Activated CD4-positive, alpha-beta memory T cell treated with anti-CD3 and anti-CD28 coated beads, Interleukin-2, amount 10 ng/mL, durations not matched to agents 7 days and 5 days (primary cell): ENCODE measurements around the gene CEP41. TPM values are rescaled to one million over a fixed set of nuclear protein-coding genes. Genes with fewer than 3 reads are reported as not detected.

Experiments used
- CTCF ChIA-PET: fragments of 350-600 bp; sonication (Branson Sonifier 250); formaldehyde crosslinking; loops from one replicate; lab custom pipeline; 2021; ENCODE audit warnings: antibody characterized with exemption, inconsistent platforms; lab: Charles Lee
- POLR2A ChIA-PET: fragments of 350-600 bp; sonication (Branson Sonifier 250); formaldehyde crosslinking; loops from one replicate; lab custom pipeline; 2021; ENCODE audit warnings: antibody characterized with exemption; lab: Charles Lee
- DNase-seq: peaks from one replicate; pipeline ENCODE4 v3.0.0-alpha.2; 2020
- H3K27ac Mint-ChIP-seq: one replicate; pipeline ENCODE4 v1.8.0; 2021; ENCODE audit warnings: mild to moderate bottlenecking, mixed read lengths
- H3K27me3 Mint-ChIP-seq: one replicate; pipeline ENCODE4 v1.8.0; 2021; ENCODE audit warnings: mixed read lengths
- H3K36me3 Mint-ChIP-seq: one replicate; pipeline ENCODE4 v1.8.0; 2021; ENCODE audit warnings: low read depth, mixed read lengths
- H3K4me1 Mint-ChIP-seq: one replicate; pipeline ENCODE4 v1.8.0; 2021; ENCODE audit warnings: mixed read lengths
- H3K4me3 Mint-ChIP-seq: one replicate; pipeline ENCODE4 v1.8.0; 2021; ENCODE audit warnings: mild to moderate bottlenecking, mixed read lengths
- H3K9me3 Mint-ChIP-seq: one replicate; pipeline ENCODE4 v1.8.0; 2021; ENCODE audit warnings: mixed read lengths
- total RNA-seq, 2 experiments: library from RNA; stranded (reverse); gene quantifications; one replicate each; pipeline ENCODE4 v1.2.3, GENCODE V29; 2021

The CEP41 gene
- total RNA-seq, 2 experiments from 2014 or later: 13.2 to 15.7 TPM

GRCh38 chr7:130401578-130401977 lies 39.2 kb downstream of the CEP41 start:
- ChIA-PET CTCF (no interaction called here), POLR2A (no interaction called here)
- no peaks in the 10 kb centered on the region for H3K27me3 Mint-ChIP-seq
- H3K9me3 Mint-ChIP-seq: no peaks in the 10 kb centered on the region
- H3K4me3 Mint-ChIP-seq: no peak overlapping the region
- no peak for DNase-seq
- H3K27ac Mint-ChIP-seq: no peak overlapping the region
- H3K36me3 Mint-ChIP-seq: peaks cover 5% of the 10 kb centered on the region
- H3K4me1 Mint-ChIP-seq: no peaks in the 10 kb centered on the region

- H3K4me3 Mint-ChIP-seq: no peak overlapping the region
- POLR2A ChIA-PET: no interaction called here
- no peak overlapping the region for H3K27ac Mint-ChIP-seq
- no peaks in the 10 kb centered on the region for H3K4me1 Mint-ChIP-seq
- CTCF ChIA-PET: no interaction called here
- peaks cover 5% of the 10 kb centered on the region for H3K36me3 Mint-ChIP-seq
- no peaks in the 10 kb centered on the region for H3K27me3 Mint-ChIP-seq
- H3K9me3 Mint-ChIP-seq: no peaks in the 10 kb centered on the region
- DNase-seq: no peak
Measured at GRCh38 chr7:130401101-130401500, 39.7 kb downstream of the CEP41 start.

GRCh38 chr7:130400120-130400572 lies 40.7 kb downstream of the CEP41 start:
- H3K27me3 Mint-ChIP-seq: no peaks in the 10 kb centered on the region
- no peak overlapping the region for H3K27ac Mint-ChIP-seq
- POLR2A ChIA-PET: no interaction called here
- DNase-seq: no peak
- no peaks in the 10 kb centered on the region for H3K9me3 Mint-ChIP-seq
- no peak overlapping the region for H3K4me3 Mint-ChIP-seq
- peaks cover 5% of the 10 kb centered on the region for H3K36me3 Mint-ChIP-seq
- CTCF ChIA-PET: no interaction called here
- H3K4me1 Mint-ChIP-seq: peaks cover 2% of the 10 kb centered on the region

DNA sequence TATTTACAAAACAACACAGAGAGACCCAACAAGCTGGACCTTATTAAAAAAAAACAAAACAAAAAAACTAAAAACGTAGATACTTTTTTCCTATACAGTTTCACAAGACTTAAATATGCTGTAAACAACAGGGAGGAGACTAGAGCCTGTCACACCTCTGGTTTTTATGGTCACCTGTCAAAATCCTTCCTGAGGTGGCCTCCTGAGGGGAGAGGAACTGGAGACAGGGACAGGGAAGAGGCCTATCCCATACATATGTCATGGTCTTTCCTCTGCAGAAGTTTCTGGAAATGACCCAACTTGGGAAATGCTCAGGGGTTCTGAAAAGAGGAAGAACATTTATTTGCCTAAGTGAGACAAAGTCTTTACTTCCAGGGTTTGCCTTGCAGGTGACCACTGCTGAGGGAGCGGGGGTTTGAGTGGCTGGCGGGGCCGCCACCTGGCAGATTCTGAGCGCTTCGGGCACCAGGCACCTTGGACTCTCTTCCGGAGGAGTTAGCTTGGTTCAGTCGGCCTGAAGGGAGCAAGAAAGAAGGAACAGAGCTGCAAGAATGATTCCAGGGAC lies 42.2 kb downstream of the CEP41 start:
- peaks cover 5% of the 10 kb centered on the region for H3K36me3 Mint-ChIP-seq
- H3K4me1 Mint-ChIP-seq: peaks cover 15% of the 10 kb centered on the region
- DNase-seq: no peak
- ChIA-PET POLR2A (no interaction called here), CTCF (no interaction called here)
- H3K4me3 Mint-ChIP-seq: no peak overlapping the region
- H3K9me3 Mint-ChIP-seq: no peaks in the 10 kb centered on the region
- no peak overlapping the region for H3K27ac Mint-ChIP-seq
- H3K27me3 Mint-ChIP-seq: no peaks in the 10 kb centered on the region

GRCh38 chr7:130397758-130398073 lies 43.1 kb downstream of the CEP41 start:
- H3K9me3 Mint-ChIP-seq: no peaks in the 10 kb centered on the region
- peaks cover 5% of the 10 kb centered on the region for H3K36me3 Mint-ChIP-seq
- DNase-seq: no peak
- H3K4me3 Mint-ChIP-seq: no peak overlapping the region
- CTCF ChIA-PET: no interaction called here
- POLR2A ChIA-PET: no interaction called here
- H3K27me3 Mint-ChIP-seq: no peaks in the 10 kb centered on the region
- H3K4me1 Mint-ChIP-seq: peaks cover 21% of the 10 kb centered on the region
- H3K27ac Mint-ChIP-seq: no peak overlapping the region

GRCh38 chr7:130397051-130397757 lies 43.6 kb downstream of the CEP41 start:
- Mint-ChIP-seq H3K4me3 (no peak overlapping the region), H3K36me3 (peaks cover 5% of the 10 kb centered on the region), H3K9me3 (no peaks in the 10 kb centered on the region), H3K4me1 (peaks cover 21% of the 10 kb centered on the region), H3K27ac (no peak overlapping the region), H3K27me3 (no peaks in the 10 kb centered on the region)
- ChIA-PET POLR2A (no interaction called here), CTCF (no interaction called here)
- no peak for DNase-seq

DNA sequence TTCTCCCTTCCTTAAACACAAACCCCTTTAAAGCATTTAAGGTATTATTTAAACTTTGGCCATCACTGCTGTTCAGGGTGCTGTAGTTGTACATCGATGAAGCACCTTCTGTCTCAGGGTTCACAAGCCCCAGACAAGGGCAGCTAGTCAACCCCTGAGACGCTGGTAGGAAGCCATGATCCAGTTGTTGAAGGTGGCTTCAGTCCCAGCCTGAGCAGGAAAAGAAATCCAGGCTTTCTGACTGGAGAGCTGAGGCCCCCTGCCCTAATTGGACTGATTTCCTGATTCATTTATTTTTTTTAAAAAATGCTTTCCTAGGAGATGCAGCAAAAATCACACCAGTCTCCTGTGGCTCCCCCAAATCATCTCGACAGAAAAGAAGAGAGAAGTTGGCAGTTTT lies 44.7 kb downstream of the CEP41 start:
- ChIA-PET POLR2A (no interaction called here), CTCF (no interaction called here)
- H3K27me3 Mint-ChIP-seq: no peaks in the 10 kb centered on the region
- no peak overlapping the region for H3K4me3 Mint-ChIP-seq
- peaks cover 21% of the 10 kb centered on the region for H3K4me1 Mint-ChIP-seq
- no peak overlapping the region for H3K27ac Mint-ChIP-seq
- H3K36me3 Mint-ChIP-seq: peaks cover 4% of the 10 kb centered on the region
- no peaks in the 10 kb centered on the region for H3K9me3 Mint-ChIP-seq
- DNase-seq: no peak

DNA sequence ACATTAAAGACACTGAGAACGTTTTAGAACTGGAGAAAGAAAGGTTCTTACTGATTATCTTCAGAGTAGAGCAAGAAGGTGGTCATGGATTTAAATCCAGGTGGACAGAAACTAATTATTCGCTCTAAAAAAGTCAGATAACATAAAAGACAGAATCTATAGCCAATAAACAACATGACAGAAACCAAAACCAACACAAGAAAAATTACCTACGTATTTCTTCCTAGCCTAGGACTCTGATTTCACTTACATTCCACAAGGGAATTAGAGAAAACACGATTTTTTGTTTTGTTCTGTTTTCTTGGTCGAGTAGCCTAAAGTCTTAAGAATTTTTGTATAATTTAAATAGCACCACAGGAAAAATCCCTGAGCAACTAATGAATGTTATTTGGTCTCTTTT lies 45.4 kb downstream of the CEP41 start:
- Mint-ChIP-seq H3K4me3 (no peak overlapping the region), H3K9me3 (no peaks in the 10 kb centered on the region), H3K27me3 (no peaks in the 10 kb centered on the region), H3K4me1 (peaks cover 21% of the 10 kb centered on the region), H3K27ac (no peak overlapping the region), H3K36me3 (no peaks in the 10 kb centered on the region)
- no peak for DNase-seq
- ChIA-PET POLR2A (no interaction called here), CTCF (no interaction called here)

GRCh38 chr7:130394421-130395195 lies 46.2 kb downstream of the CEP41 start:
- peak; percentile 41 for DNase-seq
- H3K27me3 Mint-ChIP-seq: no peaks in the 10 kb centered on the region

DNA sequence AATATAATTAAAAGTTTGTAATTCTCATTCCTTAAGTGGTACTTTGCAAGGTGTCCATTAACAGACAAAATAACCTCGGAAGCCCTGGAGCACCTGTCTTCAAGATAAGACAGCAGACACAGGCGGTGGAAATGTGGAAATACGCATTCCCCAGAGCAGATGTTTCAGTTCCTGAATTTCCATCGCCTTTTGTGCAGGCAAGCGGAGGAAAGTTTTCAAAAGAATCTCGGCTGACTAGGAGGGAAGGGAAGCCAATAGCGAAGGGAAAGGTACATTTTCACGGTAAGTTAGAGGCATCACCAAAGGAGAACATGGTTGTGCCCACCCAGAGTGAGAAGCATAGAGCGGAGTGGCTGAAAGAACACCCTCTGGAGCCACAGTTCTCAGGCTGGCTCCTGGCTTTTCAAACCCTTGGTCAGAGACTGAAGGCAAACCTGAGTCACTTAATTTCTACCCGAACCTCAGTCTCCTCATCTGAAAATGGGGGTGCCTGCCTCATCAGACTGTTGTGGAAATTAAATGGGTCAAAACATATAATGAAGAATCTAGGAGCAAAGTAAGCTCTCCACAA lies 46.9 kb downstream of the CEP41 start:
- H3K27ac Mint-ChIP-seq: no peak overlapping the region
- no peaks in the 10 kb centered on the region for H3K36me3 Mint-ChIP-seq
- CTCF ChIA-PET: interaction anchor here (0.6 to 1.4 kb wide), 3 partner anchors 18 to 310 kb away, joined by 4 read pairs; partner anchors contain the start of gene CEP41
- H3K4me1 Mint-ChIP-seq: peaks cover 21% of the 10 kb centered on the region
- no peak for DNase-seq
- no peaks in the 10 kb centered on the region for H3K9me3 Mint-ChIP-seq
- no peak overlapping the region for H3K4me3 Mint-ChIP-seq
- POLR2A ChIA-PET: interaction anchor here (1.0 to 1.4 kb wide), 3 partner anchors 10 to 47 kb away, joined by 3 read pairs; partner anchors contain the start of gene CEP41
- no peaks in the 10 kb centered on the region for H3K27me3 Mint-ChIP-seq

More at GRCh38 chr7:130394421-130395195, 46.2 kb downstream of the CEP41 start:
- Mint-ChIP-seq H3K4me3 (no peak overlapping the region), H3K27ac (peak overlapping the region; percentile 57), H3K36me3 (no peaks in the 10 kb centered on the region), H3K9me3 (no peaks in the 10 kb centered on the region), H3K4me1 (peaks cover 21% of the 10 kb centered on the region)
- ChIA-PET POLR2A (interaction anchor here (1.0 to 1.4 kb wide), 3 partner anchors 9 to 46 kb away, joined by 3 read pairs; partner anchors contain the start of gene CEP41), CTCF (interaction anchor here (0.6 to 1.4 kb wide), 3 partner anchors 17 to 310 kb away, joined by 4 read pairs; partner anchors contain the start of gene CEP41)

- Mint-ChIP-seq H3K27ac (no peak overlapping the region), H3K4me1 (peaks cover 21% of the 10 kb centered on the region), H3K36me3 (no peaks in the 10 kb centered on the region), H3K4me3 (no peak overlapping the region), H3K27me3 (no peaks in the 10 kb centered on the region), H3K9me3 (no peaks in the 10 kb centered on the region)
- ChIA-PET POLR2A (interaction anchor here (1.4 kb wide), 1 partner anchor 19 kb away, joined by 3 read pairs; no protein-coding TSS in a partner anchor), CTCF (no interaction called here)
- DNase-seq: no peak
Measured at GRCh38 chr7:130393101-130393561, 47.7 kb downstream of the CEP41 start.

DNA sequence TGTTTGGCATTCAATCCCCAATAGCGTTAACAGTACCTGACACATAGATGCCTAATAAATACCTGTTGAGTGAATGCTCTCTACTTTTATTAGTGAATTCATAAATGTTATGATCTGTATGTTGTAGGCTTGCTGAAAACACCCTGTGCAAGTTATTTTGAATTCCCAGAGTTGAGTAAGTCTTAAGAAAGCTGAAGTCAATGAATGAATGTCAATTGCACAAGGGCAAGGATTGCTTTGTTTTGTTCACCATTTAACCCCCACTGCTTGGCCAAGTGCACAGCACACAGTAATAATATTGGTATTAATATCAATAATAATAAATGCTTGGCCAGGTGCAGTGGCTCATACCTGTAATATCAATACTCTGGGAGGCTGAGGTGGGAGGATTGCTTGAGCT lies 50.3 kb downstream of the CEP41 start:
- no peak overlapping the region for H3K27ac Mint-ChIP-seq
- H3K4me1 Mint-ChIP-seq: peaks cover 19% of the 10 kb centered on the region
- no peaks in the 10 kb centered on the region for H3K27me3 Mint-ChIP-seq
- no peak overlapping the region for H3K4me3 Mint-ChIP-seq
- H3K9me3 Mint-ChIP-seq: no peaks in the 10 kb centered on the region
- POLR2A ChIA-PET: no interaction called here
- H3K36me3 Mint-ChIP-seq: no peaks in the 10 kb centered on the region
- CTCF ChIA-PET: no interaction called here
- DNase-seq: no peak

DNA sequence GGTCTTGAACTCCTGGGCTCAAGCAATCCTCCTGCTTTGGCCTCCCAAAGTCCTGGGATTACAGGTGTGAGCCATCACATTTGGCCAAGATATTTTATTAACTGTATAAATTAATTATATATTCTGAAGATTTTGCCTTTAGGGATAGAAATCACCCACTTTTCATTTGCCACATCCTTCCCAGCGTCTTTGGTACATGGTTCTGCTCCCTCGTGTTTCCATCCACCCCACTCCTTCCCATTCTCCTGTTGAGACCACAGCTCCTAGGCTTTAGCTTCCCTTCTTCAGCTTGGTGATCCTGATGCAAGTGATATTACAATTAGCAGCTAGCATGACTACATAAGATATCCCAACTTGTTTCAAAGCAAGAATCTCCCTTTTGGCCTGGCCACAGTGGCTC lies 52.1 kb downstream of the CEP41 start:
- Mint-ChIP-seq H3K27ac (no peak overlapping the region), H3K36me3 (no peaks in the 10 kb centered on the region), H3K9me3 (no peaks in the 10 kb centered on the region), H3K4me1 (peaks cover 8% of the 10 kb centered on the region), H3K4me3 (no peak overlapping the region), H3K27me3 (no peaks in the 10 kb centered on the region)
- CTCF ChIA-PET: no interaction called here
- POLR2A ChIA-PET: no interaction called here
- no peak for DNase-seq
